Measurements from ENCODE around the gene ANKRD29.

Gene ANKRD29

GRCh38 chr18:23671564-23671963 lies 8.9 kb upstream of the ANKRD29 start:
- TF ChIP-seq SIN3A (IDR thresholded peaks at IDR 0.05; ENCODE audit: borderline replicate concordance, insufficient read depth, low read length) (no peak), POLR2AphosphoS5 (IDR thresholded peaks at IDR 0.05; ENCODE audit: low read depth, low read length) (no peak), FOXP2 (optimal IDR thresholded peaks at IDR 0.05; ENCODE audit: borderline replicate concordance, extremely low read depth, extremely low read length, insufficient read depth) (no peak), TAF1 (IDR thresholded peaks at IDR 0.05; ENCODE audit: borderline replicate concordance, insufficient read depth, low read length) (no peak)
- TF ChIP-seq, protein P1, sequence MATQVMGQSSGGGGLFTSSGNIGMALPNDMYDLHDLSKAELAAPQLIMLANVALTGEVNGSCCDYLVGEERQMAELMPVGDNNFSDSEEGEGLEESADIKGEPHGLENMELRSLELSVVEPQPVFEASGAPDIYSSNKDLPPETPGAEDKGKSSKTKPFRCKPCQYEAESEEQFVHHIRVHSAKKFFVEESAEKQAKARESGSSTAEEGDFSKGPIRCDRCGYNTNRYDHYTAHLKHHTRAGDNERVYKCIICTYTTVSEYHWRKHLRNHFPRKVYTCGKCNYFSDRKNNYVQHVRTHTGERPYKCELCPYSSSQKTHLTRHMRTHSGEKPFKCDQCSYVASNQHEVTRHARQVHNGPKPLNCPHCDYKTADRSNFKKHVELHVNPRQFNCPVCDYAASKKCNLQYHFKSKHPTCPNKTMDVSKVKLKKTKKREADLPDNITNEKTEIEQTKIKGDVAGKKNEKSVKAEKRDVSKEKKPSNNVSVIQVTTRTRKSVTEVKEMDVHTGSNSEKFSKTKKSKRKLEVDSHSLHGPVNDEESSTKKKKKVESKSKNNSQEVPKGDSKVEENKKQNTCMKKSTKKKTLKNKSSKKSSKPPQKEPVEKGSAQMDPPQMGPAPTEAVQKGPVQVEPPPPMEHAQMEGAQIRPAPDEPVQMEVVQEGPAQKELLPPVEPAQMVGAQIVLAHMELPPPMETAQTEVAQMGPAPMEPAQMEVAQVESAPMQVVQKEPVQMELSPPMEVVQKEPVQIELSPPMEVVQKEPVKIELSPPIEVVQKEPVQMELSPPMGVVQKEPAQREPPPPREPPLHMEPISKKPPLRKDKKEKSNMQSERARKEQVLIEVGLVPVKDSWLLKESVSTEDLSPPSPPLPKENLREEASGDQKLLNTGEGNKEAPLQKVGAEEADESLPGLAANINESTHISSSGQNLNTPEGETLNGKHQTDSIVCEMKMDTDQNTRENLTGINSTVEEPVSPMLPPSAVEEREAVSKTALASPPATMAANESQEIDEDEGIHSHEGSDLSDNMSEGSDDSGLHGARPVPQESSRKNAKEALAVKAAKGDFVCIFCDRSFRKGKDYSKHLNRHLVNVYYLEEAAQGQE (IDR thresholded peaks at IDR 0.05; ENCODE audit: insufficient read depth in 1 of 2, low read depth in 2 of 2, low read length in 2 of 2) = no peak

DNA sequence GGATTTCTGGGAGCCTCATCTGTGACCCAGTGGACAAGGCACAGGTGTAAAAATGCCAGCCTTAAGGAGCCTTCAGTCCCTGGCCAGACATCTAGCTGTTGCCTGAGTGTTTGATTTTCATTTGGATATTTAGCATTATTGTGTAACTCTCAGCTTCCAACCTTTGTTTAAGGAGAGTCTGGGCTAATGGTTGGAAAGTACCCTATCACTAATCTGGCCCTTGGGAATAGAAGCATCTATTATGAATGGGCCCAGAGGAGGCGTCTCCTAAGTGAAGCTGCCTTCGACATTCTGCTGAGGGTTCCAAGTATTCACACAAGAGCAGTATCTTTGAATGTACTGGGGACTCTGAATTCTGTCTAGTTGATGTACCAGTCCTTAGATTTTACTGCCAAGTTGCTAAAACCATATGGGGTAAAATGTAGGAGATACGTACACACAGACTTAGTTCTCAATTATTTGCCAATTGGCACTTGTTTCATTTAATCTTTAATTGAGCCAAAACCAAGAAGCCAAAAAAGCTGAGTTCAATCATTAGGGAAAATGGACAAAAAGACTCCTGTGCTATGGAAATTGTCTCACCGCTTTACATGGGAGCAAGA lies 7.2 kb upstream of the ANKRD29 start:
- TF ChIP-seq SIN3A (IDR thresholded peaks at IDR 0.05; ENCODE audit: borderline replicate concordance, insufficient read depth, low read length) (no peak), POLR2AphosphoS5 (IDR thresholded peaks at IDR 0.05; ENCODE audit: low read depth, low read length) (no peak), TAF1 (IDR thresholded peaks at IDR 0.05; ENCODE audit: borderline replicate concordance, insufficient read depth, low read length) (no peak), FOXP2 (optimal IDR thresholded peaks at IDR 0.05; ENCODE audit: borderline replicate concordance, extremely low read depth, extremely low read length, insufficient read depth) (no peak)
- TF ChIP-seq, protein P1 (IDR thresholded peaks at IDR 0.05; ENCODE audit: insufficient read depth in 1 of 2, low read depth in 2 of 2, low read length in 2 of 2) = no peak

- TF ChIP-seq, protein P1 (IDR thresholded peaks at IDR 0.05; ENCODE audit: insufficient read depth in 1 of 2, low read depth in 2 of 2, low read length in 2 of 2) = no peak
- TF ChIP-seq FOXP2 (optimal IDR thresholded peaks at IDR 0.05; ENCODE audit: borderline replicate concordance, extremely low read depth, extremely low read length, insufficient read depth) = no peak
- TF ChIP-seq POLR2AphosphoS5 (IDR thresholded peaks at IDR 0.05; ENCODE audit: low read depth, low read length) = no peak
- TF ChIP-seq SIN3A (IDR thresholded peaks at IDR 0.05; ENCODE audit: borderline replicate concordance, insufficient read depth, low read length) = no peak
- no peak for TF ChIP-seq TAF1 (IDR thresholded peaks at IDR 0.05; ENCODE audit: borderline replicate concordance, insufficient read depth, low read length)
These were observed 6.6 kb upstream of the ANKRD29 start for GRCh38 chr18:23669202-23669766.

DNA sequence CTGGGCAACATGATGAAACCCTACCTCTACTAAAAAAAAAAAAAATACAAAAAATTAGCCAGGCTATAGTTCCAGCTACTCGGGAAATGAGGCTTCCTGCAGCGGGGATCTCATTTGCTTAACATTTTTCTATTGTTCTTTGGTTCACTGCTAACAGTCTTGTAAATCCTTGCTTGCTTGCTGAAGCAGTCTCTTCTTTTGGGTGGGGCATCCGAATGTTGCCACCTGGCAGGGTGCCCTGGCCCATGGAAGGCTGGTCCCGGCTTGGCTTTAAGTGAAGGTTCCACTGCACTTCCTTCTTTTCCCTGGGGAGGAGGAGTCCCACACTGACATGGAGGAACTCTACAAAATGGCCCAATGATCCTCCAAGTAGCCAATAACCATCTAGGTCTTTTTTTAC lies 6.0 kb upstream of the ANKRD29 start:
- TF ChIP-seq, protein P1 (IDR thresholded peaks at IDR 0.05; ENCODE audit: insufficient read depth in 1 of 2, low read depth in 2 of 2, low read length in 2 of 2) = no peak
- TF ChIP-seq FOXP2 (optimal IDR thresholded peaks at IDR 0.05; ENCODE audit: borderline replicate concordance, extremely low read depth, extremely low read length, insufficient read depth) (no peak), TAF1 (IDR thresholded peaks at IDR 0.05; ENCODE audit: borderline replicate concordance, insufficient read depth, low read length) (no peak), POLR2AphosphoS5 (IDR thresholded peaks at IDR 0.05; ENCODE audit: low read depth, low read length) (no peak), SIN3A (IDR thresholded peaks at IDR 0.05; ENCODE audit: borderline replicate concordance, insufficient read depth, low read length) (no peak)
